ENCODE measurements around the gene KCNJ8.
"Not testable (repeated sequence)": the region's sequence is repeated elsewhere in the genome, so short reads cannot be mapped to it uniquely, and the experiment has no call there.

- TF ChIP-seq CTCF (IDR thresholded peaks at IDR 0.05; ENCODE audit: control extremely low read depth in 1 of 3, insufficient read depth in 1 of 3, low read depth in 1 of 3, low read length in 3 of 3); SP1 (IDR thresholded peaks at IDR 0.05; ENCODE audit: low read depth, low read length); CREB1 (IDR thresholded peaks at IDR 0.05); POLR2AphosphoS5 (IDR thresholded peaks at IDR 0.05; ENCODE audit: low read depth, low read length); EZH2 (IDR thresholded peaks at IDR 0.05; ENCODE audit: low read depth, low read length, severe bottlenecking): not testable (repeated sequence)
Observed at GRCh38 chr12:21782723-21783122, 8.2 kb upstream of the KCNJ8 start.
